GM21825 (cell line): Measurements from ENCODE around the gene EIF4G3.
"Not testable (repeated sequence)": the region's sequence is repeated elsewhere in the genome, so short reads cannot be mapped to it uniquely, and the experiment has no call there.

Experiments used
- ATAC-seq: cut with Tn5 transposase; IDR thresholded peaks from one replicate; pipeline ENCODE4 v1.9.1; 2021; ENCODE audit warnings: mild to moderate bottlenecking, moderate library complexity; ENCODE audit not compliant: unreplicated experiment

EIF4G3 gene

DNA sequence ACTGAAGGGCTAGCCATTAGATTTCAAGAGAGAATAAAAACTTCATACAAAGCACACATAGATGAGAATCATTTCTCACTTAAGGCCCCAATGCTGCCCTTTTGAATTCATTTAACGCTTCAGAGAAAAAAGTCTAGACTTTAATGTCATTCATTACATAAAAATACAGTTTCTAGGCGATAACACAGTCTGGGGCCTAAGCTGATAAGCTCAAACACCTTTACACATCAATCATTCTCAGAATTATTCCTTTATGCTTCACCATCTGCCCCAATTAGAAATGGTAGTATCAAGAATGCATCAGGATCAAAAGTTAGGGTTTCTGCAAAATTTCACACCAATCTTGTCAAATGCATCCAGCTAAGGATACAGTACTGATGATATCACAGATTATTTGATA lies 289.5 kb downstream of the EIF4G3 start:
- no peak for ATAC-seq

DNA sequence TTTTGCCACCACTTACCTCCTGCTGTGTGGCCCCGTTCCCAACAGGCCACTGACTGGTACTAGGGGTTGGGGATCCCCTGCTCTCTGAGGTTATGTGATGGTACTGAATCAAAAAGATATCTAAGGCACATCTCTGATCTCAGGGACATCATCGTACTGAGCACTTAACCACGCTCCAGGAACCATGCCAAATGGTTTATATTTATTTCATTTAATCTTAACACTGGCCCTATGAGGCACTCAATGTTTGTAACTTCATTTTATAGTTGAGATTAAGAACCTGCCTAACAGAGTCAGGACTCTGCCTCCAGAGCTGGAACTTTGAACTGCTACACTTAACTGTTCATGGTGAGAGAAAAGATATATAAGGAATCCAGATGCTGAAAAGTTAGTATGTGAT lies 291.6 kb downstream of the EIF4G3 start:
- no peak for ATAC-seq

- no peak for ATAC-seq
These were observed 292.2 kb downstream of the EIF4G3 start for GRCh38 chr1:20884513-20884912.

DNA sequence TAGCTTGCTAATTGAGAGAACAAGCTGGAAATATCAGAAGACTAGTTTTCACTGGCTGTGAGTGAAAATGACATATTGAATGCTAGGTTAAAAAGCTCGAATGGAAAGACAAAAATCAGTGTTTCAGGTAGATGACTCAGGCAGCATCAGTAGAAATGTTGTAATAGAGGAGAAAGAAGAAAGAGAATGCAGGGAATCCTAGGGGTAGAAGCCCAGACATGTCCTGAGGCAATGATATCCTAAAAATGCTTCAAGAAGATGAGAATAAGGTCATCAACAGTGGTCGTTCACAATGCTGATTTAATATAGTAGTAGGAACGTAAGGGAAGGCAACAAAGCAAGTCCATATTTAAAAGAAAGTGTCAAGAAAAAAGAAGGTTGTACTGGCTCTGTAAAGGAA lies 292.9 kb downstream of the EIF4G3 start:
- ATAC-seq = no peak

- ATAC-seq = no peak
These were observed 293.9 kb downstream of the EIF4G3 start for GRCh38 chr1:20882837-20883236.

DNA sequence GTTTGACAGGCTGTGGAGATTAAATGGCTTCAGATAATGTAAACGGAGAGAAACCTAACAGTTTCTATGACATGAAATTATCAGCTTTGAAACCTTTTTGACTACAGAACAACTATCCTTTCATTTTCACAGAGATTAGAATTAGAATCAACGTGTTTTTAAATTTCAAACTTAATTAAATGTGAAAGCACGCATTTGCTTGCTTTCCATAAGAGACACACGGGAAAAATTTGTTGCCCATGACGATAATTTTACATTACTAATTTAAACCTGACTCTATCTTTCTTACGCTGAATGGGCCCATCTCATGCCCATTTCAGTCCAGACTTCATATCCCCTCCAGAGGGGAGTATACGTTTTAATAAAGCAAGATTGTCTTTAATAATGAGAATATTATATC lies 297.9 kb downstream of the EIF4G3 start:
- no peak for ATAC-seq

DNA sequence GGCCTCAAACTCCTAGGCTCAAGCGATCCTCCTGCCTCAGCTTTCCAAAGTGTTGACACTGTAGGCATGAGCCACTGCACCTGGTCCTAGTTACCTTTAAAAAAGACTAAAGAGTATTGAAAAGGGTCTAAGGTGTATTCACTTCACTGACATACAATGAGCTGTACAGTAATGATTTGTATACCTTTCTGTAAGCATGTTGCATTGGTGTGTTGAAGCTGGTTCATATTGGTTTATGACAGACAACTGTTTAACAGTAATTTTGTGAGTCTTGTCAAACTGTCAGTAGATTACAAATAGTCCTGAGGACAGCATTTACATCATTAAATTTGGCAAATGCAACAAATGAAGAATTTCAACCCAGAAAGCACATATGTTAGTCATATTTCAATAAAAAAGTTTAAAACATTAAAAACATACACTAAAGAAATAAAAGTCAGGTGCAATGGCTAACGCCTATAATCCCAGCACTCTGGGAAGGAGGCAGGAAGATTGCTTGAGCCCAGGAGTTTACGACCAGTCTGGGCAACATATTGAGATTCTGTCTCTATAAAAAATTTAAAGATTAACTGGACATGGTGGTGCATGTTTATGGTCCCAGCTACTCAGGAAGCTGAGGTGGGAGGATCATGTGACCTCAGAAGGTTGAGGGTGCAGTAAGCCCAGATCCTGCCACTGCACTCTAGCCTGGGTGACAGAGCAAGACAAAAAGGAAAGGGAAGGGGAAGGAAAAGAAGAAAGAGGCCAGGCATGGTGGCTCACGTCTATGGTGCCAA lies 301.3 kb downstream of the EIF4G3 start:
- no peak for ATAC-seq

GRCh38 chr1:20873311-20873710 lies 303.4 kb downstream of the EIF4G3 start:
- ATAC-seq = no peak

- ATAC-seq = no peak
These were observed 305.3 kb downstream of the EIF4G3 start for GRCh38 chr1:20871419-20871818.

- no peak for ATAC-seq
These were observed 306.0 kb downstream of the EIF4G3 start for GRCh38 chr1:20870718-20871117.

DNA sequence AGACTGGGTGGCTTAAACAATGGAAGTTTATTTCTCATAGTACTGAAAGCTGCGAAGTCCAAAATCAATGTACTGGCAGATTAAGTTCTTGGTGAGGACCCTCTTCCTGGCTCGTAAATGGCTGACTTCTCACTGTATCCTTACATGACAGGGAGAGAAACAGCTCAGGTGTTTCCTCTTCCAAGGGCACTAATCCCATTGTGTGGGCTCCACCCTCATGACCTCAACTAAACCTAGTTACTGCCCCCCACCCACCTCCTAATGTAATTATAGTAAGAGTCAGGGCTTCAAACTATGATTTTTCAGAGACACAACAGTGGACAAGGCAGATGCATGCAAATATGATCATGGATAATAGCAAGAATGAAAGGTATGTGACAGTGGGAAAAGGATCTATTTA lies 308.4 kb downstream of the EIF4G3 start:
- ATAC-seq = no peak

DNA sequence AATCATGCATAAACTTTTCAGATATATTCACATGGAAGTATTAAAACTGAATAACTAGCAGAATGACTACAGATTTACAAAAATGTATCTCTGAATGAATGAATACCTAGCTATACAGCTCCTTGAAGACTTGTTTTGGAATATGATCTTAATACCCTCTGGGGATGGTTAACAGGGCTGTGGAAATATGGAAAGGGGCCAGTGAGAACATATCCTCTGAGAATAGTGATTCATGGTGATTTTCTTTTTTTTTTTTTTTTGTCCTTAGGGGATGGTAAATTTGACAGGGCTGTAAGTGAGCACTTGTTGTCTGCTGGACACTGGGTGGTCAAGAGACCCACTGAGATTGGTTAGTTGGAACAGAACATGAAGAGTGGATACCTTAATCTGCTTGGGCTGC lies 308.9 kb downstream of the EIF4G3 start:
- no peak for ATAC-seq

- no peak for ATAC-seq
These were observed 309.6 kb downstream of the EIF4G3 start for GRCh38 chr1:20867062-20867461.

GRCh38 chr1:20865001-20865400 lies 311.7 kb downstream of the EIF4G3 start:
- no peak for ATAC-seq

DNA sequence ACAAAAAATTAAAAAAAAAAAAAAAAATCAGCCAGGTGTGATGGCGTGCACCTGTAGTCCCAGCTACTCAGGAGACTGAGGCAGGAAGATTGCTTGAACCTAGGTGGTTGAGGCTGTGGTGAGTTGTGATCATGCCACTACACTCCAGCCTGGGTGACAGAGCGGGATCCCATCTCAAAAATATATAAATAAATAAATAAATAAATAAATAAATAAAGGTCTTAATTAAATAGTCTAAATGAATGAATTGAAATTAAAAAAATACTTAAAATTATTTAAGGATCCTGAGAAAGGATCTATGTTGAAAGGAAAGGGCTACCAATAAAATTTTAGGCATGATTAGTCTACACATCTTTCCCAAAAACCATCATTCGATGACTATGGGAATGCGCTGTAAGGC lies 322.2 kb downstream of the EIF4G3 start:
- no peak for ATAC-seq

DNA sequence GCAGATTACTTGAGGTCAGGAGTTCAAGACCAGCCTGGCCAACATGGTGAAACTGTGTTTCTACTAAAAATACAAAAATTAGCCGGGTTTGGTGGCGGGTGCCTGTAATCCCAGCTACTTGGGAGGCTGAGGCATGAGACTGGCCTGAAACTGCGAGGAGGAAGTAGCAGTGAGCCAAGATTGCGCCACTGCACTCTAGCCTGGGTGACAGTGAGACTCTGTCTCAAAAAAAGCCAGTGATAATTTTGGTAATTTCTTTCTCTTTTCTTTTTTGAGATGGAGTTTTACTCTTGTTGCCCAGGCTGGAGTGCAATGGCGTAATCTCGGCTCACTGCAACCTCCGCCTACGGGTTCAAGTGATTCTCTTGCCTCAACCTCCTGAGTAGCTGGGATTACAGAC lies 324.9 kb downstream of the EIF4G3 start:
- ATAC-seq = not testable (repeated sequence)

DNA sequence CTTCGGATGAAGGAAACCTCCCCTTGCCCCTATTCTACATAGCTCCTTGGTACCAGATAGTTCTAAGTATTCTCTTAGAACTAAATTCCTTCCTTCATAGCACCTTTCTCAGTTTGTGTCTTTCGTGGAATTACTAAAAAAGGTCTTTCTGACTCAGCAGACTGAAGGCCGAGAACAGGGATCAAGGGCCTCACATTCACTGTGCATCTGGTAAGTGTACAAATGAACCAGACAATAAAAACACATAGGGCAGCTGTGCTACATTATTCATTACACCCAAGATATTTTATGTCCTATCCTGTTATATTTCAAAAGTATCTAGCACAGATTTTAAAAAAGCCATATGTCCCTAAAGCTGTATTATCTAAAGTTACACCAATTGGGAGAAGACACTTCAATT lies 326.7 kb downstream of the EIF4G3 start:
- no peak for ATAC-seq

GRCh38 chr1:20849100-20849499 lies 327.6 kb downstream of the EIF4G3 start:
- ATAC-seq = no peak

- ATAC-seq = no peak
These were observed 328.5 kb downstream of the EIF4G3 start for GRCh38 chr1:20848162-20848561.

GRCh38 chr1:20847611-20848080 lies 329.1 kb downstream of the EIF4G3 start:
- no peak for ATAC-seq

DNA sequence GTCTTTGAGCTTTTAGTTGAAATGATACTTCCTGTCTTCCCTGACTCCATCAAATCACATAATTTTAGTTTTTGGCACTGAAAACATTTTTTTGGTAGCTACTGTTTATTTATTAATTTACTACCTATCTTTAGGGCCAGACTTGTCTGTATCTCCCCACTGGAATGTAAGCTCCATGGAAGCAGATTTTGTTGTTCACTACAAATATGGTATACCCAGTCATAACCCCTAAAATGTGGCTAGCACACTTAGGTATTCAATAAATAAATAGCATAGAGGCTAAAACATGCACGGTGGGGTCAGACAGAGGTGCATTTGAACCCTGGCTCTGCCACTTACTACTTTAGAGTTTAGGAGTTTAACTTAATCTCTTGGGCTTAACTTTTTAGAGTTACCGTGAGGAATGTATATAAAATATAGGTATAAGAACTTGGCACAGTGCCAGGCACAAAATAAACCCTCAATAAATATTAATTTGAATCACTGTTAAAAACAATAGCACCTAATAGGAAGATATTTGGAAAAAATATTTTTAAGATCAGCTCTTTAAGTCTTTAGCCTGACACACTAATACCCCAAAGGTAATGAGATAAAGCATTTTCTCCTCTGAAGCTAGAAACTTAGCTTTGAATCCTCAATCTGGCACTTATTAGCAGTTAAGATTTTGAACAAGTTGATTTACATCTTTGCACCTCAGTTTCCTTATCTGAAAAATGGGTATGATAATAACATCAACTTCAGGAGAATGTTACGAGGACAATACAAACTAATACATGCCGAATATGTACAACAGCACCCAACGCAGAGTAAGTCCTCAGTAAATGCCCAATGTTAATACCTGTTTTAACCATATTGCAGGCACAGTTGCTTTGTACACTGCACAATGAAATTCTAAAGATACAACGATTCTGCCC lies 330.0 kb downstream of the EIF4G3 start:
- no peak for ATAC-seq

GRCh38 chr1:20840731-20841130 lies 336.0 kb downstream of the EIF4G3 start:
- ATAC-seq = no peak
